Trophoblast cell (in vitro differentiated cells and primary cell): ENCODE data around the gene SYNGR3.

Source experiments
- DNase-seq, 2 donors: peaks; one replicate each; pipeline ENCODE4 v3.0.0-alpha.2; 2016
- H2AFZ ChIP-seq: 2 replicates; pipeline ENCODE4 v1.6.1; 2013; ENCODE audit warnings: low read length, moderate library complexity, mild to moderate bottlenecking; ENCODE audit not compliant: insufficient read depth, poor library complexity
- H2AK5ac ChIP-seq: 2 replicates; pipeline ENCODE4 v1.6.1; 2013; ENCODE audit warnings: mild to moderate bottlenecking, low read length
- H2BK120ac ChIP-seq: 2 replicates; pipeline ENCODE4 v1.6.1; 2013; ENCODE audit warnings: low read length, mild to moderate bottlenecking, moderate library complexity; ENCODE audit not compliant: insufficient read depth, poor library complexity
- H2BK12ac ChIP-seq: 2 replicates; pipeline ENCODE4 v1.6.1; 2013; ENCODE audit warnings: mild to moderate bottlenecking, low read length, moderate library complexity
- H2BK5ac ChIP-seq: 2 replicates; pipeline ENCODE4 v1.6.1; 2013; ENCODE audit warnings: low read length, low read depth, moderate library complexity, mild to moderate bottlenecking; ENCODE audit not compliant: poor library complexity
- H3K14ac ChIP-seq: 2 replicates; pipeline ENCODE4 v1.6.1; 2013; ENCODE audit warnings: mild to moderate bottlenecking, low read length
- H3K18ac ChIP-seq: 2 replicates; pipeline ENCODE4 v1.6.1; 2013; ENCODE audit warnings: mild to moderate bottlenecking, low read length
- H3K23ac ChIP-seq: 2 replicates; pipeline ENCODE4 v1.6.1; 2013; ENCODE audit warnings: low read length
- H3K27ac ChIP-seq: 2 replicates; pipeline ENCODE4 v1.5.1; 2013; ENCODE audit warnings: low read depth, mild to moderate bottlenecking, inconsistent platforms, low read length, moderate library complexity
- H3K27me3 ChIP-seq: 2 replicates; pipeline ENCODE4 v1.6.1; 2013; ENCODE audit warnings: inconsistent platforms, mild to moderate bottlenecking, low read length, moderate library complexity; ENCODE audit not compliant: insufficient read depth
- H3K36me3 ChIP-seq, 2 experiments: 1 replicate in 1 of 2; 2 replicates in 1 of 2; pipeline ENCODE4 v1.6.1; 2013; ENCODE audit warnings: low read length in 2 of 2, mild to moderate bottlenecking in 2 of 2, moderate library complexity in 1 of 2; ENCODE audit not compliant: insufficient read depth in 2 of 2, control insufficient read depth in 1 of 2
- H3K4ac ChIP-seq: 2 replicates; pipeline ENCODE4 v1.6.1; 2013; ENCODE audit warnings: low read depth, mild to moderate bottlenecking, low read length, moderate library complexity
- H3K4me1 ChIP-seq, 2 experiments: 1 replicate in 1 of 2; 2 replicates in 1 of 2; pipeline ENCODE4 v1.6.1; 2013; ENCODE audit warnings: low read length in 2 of 2, mild to moderate bottlenecking in 2 of 2, moderate library complexity in 1 of 2; ENCODE audit not compliant: insufficient read depth in 2 of 2, control insufficient read depth in 1 of 2
- H3K4me2 ChIP-seq: 2 replicates; pipeline ENCODE4 v1.6.1; 2013; ENCODE audit warnings: inconsistent platforms, mild to moderate bottlenecking, low read length, moderate library complexity
- H3K4me3 ChIP-seq: 2 replicates; pipeline ENCODE4 v1.5.1; 2013; ENCODE audit warnings: mild to moderate bottlenecking, low read depth, low read length, inconsistent platforms
- H3K79me1 ChIP-seq: one replicate; pipeline ENCODE4 v1.6.1; 2013; ENCODE audit warnings: low read length
- H3K79me2 ChIP-seq: 2 replicates; pipeline ENCODE4 v1.6.1; 2013; ENCODE audit warnings: low read length, mild to moderate bottlenecking; ENCODE audit not compliant: control insufficient read depth, insufficient read depth, poor library complexity
- H3K9ac ChIP-seq: 2 replicates; pipeline ENCODE4 v1.6.1; 2013; ENCODE audit warnings: mild to moderate bottlenecking, low read length
- H3K9me3 ChIP-seq: 2 replicates; pipeline ENCODE4 v1.6.1; 2013; ENCODE audit warnings: low read depth, mild to moderate bottlenecking, control low read depth, inconsistent platforms, low read length; ENCODE audit not compliant: insufficient read depth
- H4K12ac ChIP-seq: 2 replicates; pipeline ENCODE4 v1.6.1; 2013; ENCODE audit warnings: low read depth, mild to moderate bottlenecking, low read length, moderate library complexity
- H4K8ac ChIP-seq: 2 replicates; pipeline ENCODE4 v1.6.1; 2013; ENCODE audit warnings: low read depth, mild to moderate bottlenecking, low read length, moderate library complexity
- H4K91ac ChIP-seq: one replicate; pipeline ENCODE4 v1.6.1; 2013; ENCODE audit warnings: low read depth, mild to moderate bottlenecking, low read length, moderate library complexity
- WGBS: extraction: QIAGEN DNeasy Blood & Tissue Kit; methylation state at CpG from one replicate; pipeline ENCODE4 v1.1.7; 2013; ENCODE audit warnings: missing lambda C conversion rate; ENCODE audit not compliant: insufficient read length, insufficient coverage; ENCODE audit errors: extremely low coverage; 5-methylcytosine and 5-hydroxymethylcytosine counted together

SYNGR3 gene

GRCh38 chr16:1998852-1999801 lies 9.4 kb downstream of the SYNGR3 start:
- H2BK5ac ChIP-seq, result no peak overlapping the region
- H2BK120ac ChIP-seq, result no peak overlapping the region
- H3K4me2 ChIP-seq, result no peak overlapping the region
- H4K91ac ChIP-seq, result no peak overlapping the region
- H3K27me3 ChIP-seq, result no peaks in the 10 kb centered on the region
- peaks cover 61 to 67% of the 10 kb centered on the region in 2 experiments for H3K36me3 ChIP-seq
- no peak overlapping the region for H2AK5ac ChIP-seq
- no peak overlapping the region for H3K23ac ChIP-seq
- H3K4ac ChIP-seq, result no peak overlapping the region
- no peaks in the 10 kb centered on the region for H3K79me2 ChIP-seq
- H3K14ac ChIP-seq, result no peak overlapping the region
- no peak overlapping the region for H3K9ac ChIP-seq
- no peak overlapping the region for H2BK12ac ChIP-seq
- H4K8ac ChIP-seq, result no peak overlapping the region
- no peaks in the 10 kb centered on the region for H3K79me1 ChIP-seq
- WGBS, result no CpG with 5 or more reads among the region's 39 CpGs
- no peak overlapping the region for H3K18ac ChIP-seq
- no peak for DNase-seq
- H3K4me1 ChIP-seq, result peaks cover 2% of the 10 kb centered on the region in 2 experiments
- no peak overlapping the region for H2AFZ ChIP-seq
- no peak overlapping the region for H4K12ac ChIP-seq
- no peak overlapping the region for H3K27ac ChIP-seq
- H3K9me3 ChIP-seq, result no peaks in the 10 kb centered on the region
- no peak overlapping the region for H3K4me3 ChIP-seq

- Histone ChIP-seq H3K4me1 (peaks cover 5% of the 10 kb centered on the region in 2 experiments), H3K27ac (no peak overlapping the region), H4K12ac (no peak overlapping the region), H2BK5ac (no peak overlapping the region), H3K79me1 (no peaks in the 10 kb centered on the region), H3K9me3 (no peaks in the 10 kb centered on the region), H3K4me2 (no peak overlapping the region), H2BK12ac (no peak overlapping the region), H3K4ac (no peak overlapping the region), H3K4me3 (no peak overlapping the region), H2AK5ac (no peak overlapping the region), H3K23ac (no peak overlapping the region), H2BK120ac (no peak overlapping the region), H3K14ac (no peak overlapping the region), H4K8ac (no peak overlapping the region), H3K9ac (no peak overlapping the region), H4K91ac (no peak overlapping the region), H3K79me2 (no peaks in the 10 kb centered on the region), H3K36me3 (peaks cover 63 to 67% of the 10 kb centered on the region in 2 experiments), H3K27me3 (no peaks in the 10 kb centered on the region), H2AFZ (no peak overlapping the region), H3K18ac (no peak overlapping the region)
- DNase-seq, result no peak
- no CpG with 5 or more reads among the region's 28 CpGs for WGBS
Observed at GRCh38 chr16:1999866-2000514, 10.2 kb downstream of the SYNGR3 start.

- DNase-seq, result no peak
- no peak overlapping the region for H2AFZ ChIP-seq
- peaks cover 64 to 68% of the 10 kb centered on the region in 2 experiments for H3K36me3 ChIP-seq
- H3K4ac ChIP-seq, result no peak overlapping the region
- H3K27ac ChIP-seq, result no peak overlapping the region
- no peak overlapping the region for H4K91ac ChIP-seq
- no peak overlapping the region for H3K18ac ChIP-seq
- no peak overlapping the region for H3K9ac ChIP-seq
- no peak overlapping the region for H3K4me2 ChIP-seq
- no peaks in the 10 kb centered on the region for H3K79me1 ChIP-seq
- H3K23ac ChIP-seq, result no peak overlapping the region
- no peak overlapping the region for H4K8ac ChIP-seq
- H3K9me3 ChIP-seq, result no peaks in the 10 kb centered on the region
- H3K79me2 ChIP-seq, result no peaks in the 10 kb centered on the region
- no peak overlapping the region for H3K4me3 ChIP-seq
- no peak overlapping the region for H2BK12ac ChIP-seq
- no peak overlapping the region for H3K14ac ChIP-seq
- H3K27me3 ChIP-seq, result no peaks in the 10 kb centered on the region
- no peak overlapping the region for H4K12ac ChIP-seq
- no peak overlapping the region for H2AK5ac ChIP-seq
- no peak overlapping the region for H2BK5ac ChIP-seq
- H2BK120ac ChIP-seq, result no peak overlapping the region
- H3K4me1 ChIP-seq, result peaks cover 5% of the 10 kb centered on the region in 2 experiments
- no CpG with 5 or more reads among the region's 19 CpGs for WGBS
Observed at GRCh38 chr16:2001035-2001434, 11.3 kb downstream of the SYNGR3 start.

GRCh38 chr16:2001456-2002355 lies 11.9 kb downstream of the SYNGR3 start:
- Histone ChIP-seq H3K27me3 (no peaks in the 10 kb centered on the region), H3K79me2 (peaks cover 3% of the 10 kb centered on the region), H3K14ac (no peak overlapping the region), H2BK120ac (no peak overlapping the region), H4K12ac (no peak overlapping the region), H2AFZ (no peak overlapping the region), H3K4me3 (no peak overlapping the region), H3K9me3 (peaks cover 1% of the 10 kb centered on the region), H3K23ac (no peak overlapping the region), H2BK5ac (no peak overlapping the region), H3K4me1 (peaks cover 5% of the 10 kb centered on the region in 2 experiments), H4K8ac (no peak overlapping the region), H3K9ac (no peak overlapping the region), H3K18ac (no peak overlapping the region), H4K91ac (no peak overlapping the region), H3K79me1 (no peaks in the 10 kb centered on the region), H2AK5ac (no peak overlapping the region), H3K36me3 (peaks cover 64 to 67% of the 10 kb centered on the region in 2 experiments), H3K27ac (no peak overlapping the region), H3K4me2 (no peak overlapping the region), H3K4ac (no peak overlapping the region), H2BK12ac (no peak overlapping the region)
- WGBS, result no CpG with 5 or more reads among the region's 53 CpGs
- no peak for DNase-seq
